Activated naive CD8-positive, alpha-beta T cell treated with anti-CD3 and anti-CD28 coated beads, Interleukin-2, amount 50 U/mL, for 16 hours (primary cell): ENCODE data around the gene TK2.
"Not testable (repeated sequence)": the region's sequence is repeated elsewhere in the genome, so short reads cannot be mapped to it uniquely, and the experiment has no call there.

Experiments used
- DNase-seq: peaks from one replicate; pipeline ENCODE4 v3.0.0-alpha.2; 2020; ENCODE audit warnings: low read depth, low spot score

Gene TK2

GRCh38 chr16:66549284-66550131 lies at the start of gene TK2:
TK2 (minus strand) TSS chr16:66550122; CDS start chr16:66550061, 61 bp downstream.
- peak; percentile 29 for DNase-seq

GRCh38 chr16:66598111-66598510 lies 48.2 kb upstream of the TK2 start:
- no peak for DNase-seq

- no peak for DNase-seq
Observed at GRCh38 chr16:66596986-66597848, 47.3 kb upstream of the TK2 start.

- not testable (repeated sequence) for DNase-seq
Observed at GRCh38 chr16:66596559-66596958, 46.6 kb upstream of the TK2 start.

- no peak for DNase-seq
Observed at GRCh38 chr16:66594739-66595138, 44.8 kb upstream of the TK2 start.

GRCh38 chr16:66592814-66593213 lies 42.9 kb upstream of the TK2 start:
- no peak for DNase-seq

- no peak for DNase-seq
Observed at GRCh38 chr16:66592241-66592640, 42.3 kb upstream of the TK2 start.

- DNase-seq = no peak
Observed at GRCh38 chr16:66591018-66591417, 41.1 kb upstream of the TK2 start.

GRCh38 chr16:66590322-66590721 lies 40.4 kb upstream of the TK2 start:
- DNase-seq = no peak

- DNase-seq = no peak
Observed at GRCh38 chr16:66588981-66589713, 39.2 kb upstream of the TK2 start.

- no peak for DNase-seq
Observed at GRCh38 chr16:66587881-66588600, 38.1 kb upstream of the TK2 start.

- DNase-seq = no peak
Observed at GRCh38 chr16:66585481-66586239, 35.7 kb upstream of the TK2 start.

GRCh38 chr16:66581246-66581952 lies 31.5 kb upstream of the TK2 start:
- DNase-seq = no peak

- no peak for DNase-seq
Observed at GRCh38 chr16:66580605-66581209, 30.8 kb upstream of the TK2 start.

- DNase-seq = no peak
Observed at GRCh38 chr16:66578651-66579531, 29.0 kb upstream of the TK2 start, which contains the start of gene CMTM2. CMTM2 (plus strand) TSS chr16:66579463; CDS start chr16:66579608, 145 bp downstream.

GRCh38 chr16:66576296-66576695 lies 26.4 kb upstream of the TK2 start:
- no peak for DNase-seq

- DNase-seq = no peak
Observed at GRCh38 chr16:66575060-66575459, 25.1 kb upstream of the TK2 start.

- DNase-seq = no peak
Observed at GRCh38 chr16:66574531-66574930, 24.6 kb upstream of the TK2 start.
